Mammary epithelial cell (primary cell): ENCODE measurements around the gene C1orf21.

Experiments used
- EZH2 ChIP-seq: IDR thresholded peaks from 2 replicates; pipeline ENCODE4 v1.6.1; 2012; ENCODE audit warnings: low read length, inconsistent platforms, borderline replicate concordance
- TF ChIP-seq, protein P1 (sequence below), 2 donors: IDR thresholded peaks in 1 of 2; conservative IDR thresholded peaks in 1 of 2; 2 replicates each; pipeline ENCODE4 v1.5.1; 2011 to 2012; ENCODE audit warnings: inconsistent platforms in 2 of 2, low read length in 2 of 2, mild to moderate bottlenecking in 2 of 2, control low read depth in 1 of 2, low read depth in 1 of 2; ENCODE audit not compliant: insufficient read depth in 1 of 2; ENCODE audit errors: extremely low read depth in 1 of 2

DNA sequence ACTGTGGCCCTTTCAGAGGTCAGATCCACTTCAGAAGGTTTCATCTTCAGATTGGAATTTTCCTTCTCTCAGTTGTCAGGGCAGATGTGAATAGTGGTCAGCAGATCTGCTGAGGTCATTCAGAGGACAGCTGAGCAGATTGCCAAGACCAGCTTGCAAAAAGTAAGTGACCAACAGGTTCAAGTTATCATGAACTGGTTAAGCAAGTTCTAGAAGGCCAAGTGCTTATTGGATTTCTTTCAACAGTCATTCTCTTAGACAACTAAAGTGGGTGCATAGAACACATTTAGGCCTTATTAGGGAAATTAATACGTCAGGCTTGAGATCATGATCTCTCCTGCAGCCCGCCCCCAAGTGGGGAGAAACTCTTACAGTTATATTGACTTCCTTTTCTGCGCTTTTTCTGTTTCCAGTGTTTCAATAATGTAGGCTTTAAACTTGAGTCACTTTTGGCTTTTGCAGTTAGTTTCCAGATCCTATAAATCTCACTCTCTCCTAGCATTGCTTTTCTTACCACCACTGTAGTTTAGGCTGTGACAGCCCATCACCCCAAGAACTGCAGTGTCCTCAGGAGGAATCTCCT is 96.4 kb downstream of the C1orf21 start:
- TF ChIP-seq, protein P1, sequence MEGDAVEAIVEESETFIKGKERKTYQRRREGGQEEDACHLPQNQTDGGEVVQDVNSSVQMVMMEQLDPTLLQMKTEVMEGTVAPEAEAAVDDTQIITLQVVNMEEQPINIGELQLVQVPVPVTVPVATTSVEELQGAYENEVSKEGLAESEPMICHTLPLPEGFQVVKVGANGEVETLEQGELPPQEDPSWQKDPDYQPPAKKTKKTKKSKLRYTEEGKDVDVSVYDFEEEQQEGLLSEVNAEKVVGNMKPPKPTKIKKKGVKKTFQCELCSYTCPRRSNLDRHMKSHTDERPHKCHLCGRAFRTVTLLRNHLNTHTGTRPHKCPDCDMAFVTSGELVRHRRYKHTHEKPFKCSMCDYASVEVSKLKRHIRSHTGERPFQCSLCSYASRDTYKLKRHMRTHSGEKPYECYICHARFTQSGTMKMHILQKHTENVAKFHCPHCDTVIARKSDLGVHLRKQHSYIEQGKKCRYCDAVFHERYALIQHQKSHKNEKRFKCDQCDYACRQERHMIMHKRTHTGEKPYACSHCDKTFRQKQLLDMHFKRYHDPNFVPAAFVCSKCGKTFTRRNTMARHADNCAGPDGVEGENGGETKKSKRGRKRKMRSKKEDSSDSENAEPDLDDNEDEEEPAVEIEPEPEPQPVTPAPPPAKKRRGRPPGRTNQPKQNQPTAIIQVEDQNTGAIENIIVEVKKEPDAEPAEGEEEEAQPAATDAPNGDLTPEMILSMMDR (conservative IDR thresholded peaks at IDR 0.05 in 1 of 2, IDR thresholded peaks at IDR 0.05 in 1 of 2; ENCODE audit: extremely low read depth in 1 of 2, insufficient read depth in 1 of 2, low read depth in 1 of 2, low read length in 2 of 2): no peak
- TF ChIP-seq EZH2: no peak
